ENCODE measurements around the gene UBQLN4. TPM values are rescaled to one million over a fixed set of nuclear protein-coding genes. Genes with fewer than 3 reads are reported as not detected.

Gene UBQLN4
- total RNA-seq, 4 donors from 2014 or later: 19.8 to 31.0 (median 26.9) TPM

GRCh38 chr1:156098784-156099183 is 45.2 kb upstream of the UBQLN4 start:
- no peak for DNase-seq (ENCODE audit: low spot score in 2 of 2)
- TF ChIP-seq POLR2A (IDR thresholded peaks at IDR 0.05) (no peak), CTCF (IDR thresholded peaks at IDR 0.05) (no peak)
- 42 to 48% methylated on average over 2 of the region's 2 CpGs for WGBS, 2 donors
- no peak overlapping the region for H3K4me3 ChIP-seq (ENCODE audit: low read depth, poor library complexity, severe bottlenecking)
- intact Hi-C loops (cut with DNase I; ENCODE audit: low total_unique reads): no loop called here

- 67 to 88% methylated on average over 6 to 9 of the region's 9 CpGs for WGBS, 2 donors
- no peak overlapping the region for H3K4me3 ChIP-seq (ENCODE audit: low read depth, poor library complexity, severe bottlenecking)
- TF ChIP-seq CTCF (IDR thresholded peaks at IDR 0.05) (no peak), POLR2A (IDR thresholded peaks at IDR 0.05) (no peak)
- intact Hi-C loops (cut with DNase I; ENCODE audit: low total_unique reads): no loop called here
- DNase-seq (ENCODE audit: low spot score in 2 of 2): no peak
Measured at GRCh38 chr1:156097499-156098178, 44.0 kb upstream of the UBQLN4 start.

- WGBS, 2 donors: 5 to 24% methylated on average over 8 to 14 of the region's 14 CpGs
- TF ChIP-seq POLR2A (IDR thresholded peaks at IDR 0.05): no peak
- TF ChIP-seq CTCF (IDR thresholded peaks at IDR 0.05): peak in 2 of 3 donors; percentile 77 to 94
- intact Hi-C loops (cut with DNase I; ENCODE audit: low total_unique reads): no loop called here
- H3K4me3 ChIP-seq (ENCODE audit: low read depth, poor library complexity, severe bottlenecking): no peak overlapping the region
- peak; percentile 92 to 98 for DNase-seq (ENCODE audit: low spot score in 2 of 2)
Measured at GRCh38 chr1:156096640-156097391, 43.2 kb upstream of the UBQLN4 start.

GRCh38 chr1:156095906-156096508 is 42.4 kb upstream of the UBQLN4 start:
- TF ChIP-seq CTCF (IDR thresholded peaks at IDR 0.05): no peak
- TF ChIP-seq POLR2A (IDR thresholded peaks at IDR 0.05): no peak
- no peak for DNase-seq (ENCODE audit: low spot score in 2 of 2)
- intact Hi-C loops (cut with DNase I; ENCODE audit: low total_unique reads): loop anchor here (2.0 kb wide), 1 partner anchor 37 kb away; no protein-coding TSS in a partner anchor
- 41 to 59% methylated on average over 3 of the region's 3 CpGs for WGBS, 2 donors
- H3K4me3 ChIP-seq (ENCODE audit: low read depth, poor library complexity, severe bottlenecking): no peak overlapping the region

GRCh38 chr1:156091610-156092009 is 38.0 kb upstream of the UBQLN4 start:
- no peak overlapping the region for H3K4me3 ChIP-seq (ENCODE audit: low read depth, poor library complexity, severe bottlenecking)
- TF ChIP-seq POLR2A (IDR thresholded peaks at IDR 0.05) (no peak), CTCF (IDR thresholded peaks at IDR 0.05) (no peak)
- WGBS, 2 donors: 68 to 70% methylated on average over 2 of the region's 2 CpGs
- no peak for DNase-seq (ENCODE audit: low spot score in 2 of 2)
- intact Hi-C loops (cut with DNase I; ENCODE audit: low total_unique reads): loop anchor here (5.0 kb wide), 1 partner anchor 131 kb away; no protein-coding TSS in a partner anchor
